ENCODE results near the gene RBP4. TPM values are rescaled to one million over a fixed set of nuclear protein-coding genes. Genes with fewer than 3 reads are reported as not detected.
"Not testable (repeated sequence)": the region's sequence is repeated elsewhere in the genome, so short reads cannot be mapped to it uniquely, and the experiment has no call there.

RBP4 gene
- total and polyA plus RNA-seq, 8 donors: 7.4 to 186 (median 21.8) TPM

- H3K4me1 ChIP-seq: no peaks in the 10 kb centered on the region
- WGBS, 2 donors: 89 to 90% methylated on average over 5 of the region's 5 CpGs
- ATAC-seq: no peak
- no peak for TF ChIP-seq CTCF (IDR thresholded peaks at IDR 0.05)
- no peaks in the 10 kb centered on the region for H3K9me3 ChIP-seq
- H3K27ac ChIP-seq: no peak overlapping the region
- H3K4me3 ChIP-seq: no peak overlapping the region
- intact Hi-C loops (cut with DNase I): no loop called here
- no peak for FAIRE-seq
- DNase-seq: no peak
- no peaks in the 10 kb centered on the region for H3K36me3 ChIP-seq
- H3K27me3 ChIP-seq: no peaks in the 10 kb centered on the region
These were observed 52.5 kb downstream of the RBP4 start for GRCh38 chr10:93548376-93549071.

GRCh38 chr10:93547522-93547921 lies 53.5 kb downstream of the RBP4 start:
- no peak overlapping the region for H3K27ac ChIP-seq
- H3K27me3 ChIP-seq: no peaks in the 10 kb centered on the region
- FAIRE-seq: no peak
- DNase-seq: no peak
- ATAC-seq: no peak
- no peak overlapping the region for H3K4me3 ChIP-seq
- TF ChIP-seq CTCF (IDR thresholded peaks at IDR 0.05): no peak
- H3K36me3 ChIP-seq: no peaks in the 10 kb centered on the region
- no peaks in the 10 kb centered on the region for H3K4me1 ChIP-seq
- intact Hi-C loops (cut with DNase I): no loop called here
- H3K9me3 ChIP-seq: no peaks in the 10 kb centered on the region

GRCh38 chr10:93546995-93547394 lies 54.0 kb downstream of the RBP4 start:
- H3K9me3 ChIP-seq; H3K27ac ChIP-seq; DNase-seq; ATAC-seq; H3K4me1 ChIP-seq; FAIRE-seq; H3K4me3 ChIP-seq; H3K36me3 ChIP-seq; H3K27me3 ChIP-seq; intact Hi-C loops (cut with DNase I): not testable (repeated sequence)
- 69 to 83% methylated on average over 7 to 8 of the region's 8 CpGs for WGBS, 2 donors

- H3K4me3 ChIP-seq: peak overlapping the region in 1 of 4 donors; percentile 6
- no peaks in the 10 kb centered on the region for H3K9me3 ChIP-seq
- no peaks in the 10 kb centered on the region for H3K4me1 ChIP-seq
- intact Hi-C loops (cut with DNase I): no loop called here
- DNase-seq (peak; percentile 21 to 73 (median 48)), ATAC-seq (peak; percentile 60 to 83 (median 74)), FAIRE-seq (no peak)
- H3K36me3 ChIP-seq: no peaks in the 10 kb centered on the region
- no peak for TF ChIP-seq CTCF (IDR thresholded peaks at IDR 0.05)
- H3K27me3 ChIP-seq: no peaks in the 10 kb centered on the region
- no peak overlapping the region for H3K27ac ChIP-seq
- WGBS, 2 donors: 10 to 13% methylated on average over 10 of the region's 10 CpGs
These were observed 58.7 kb downstream of the RBP4 start for GRCh38 chr10:93542358-93542791.

Other genes starting within 250 kb of the RBP4 start
- 10 to 100 TPM in 5 of 6 donors, 1 to 10 TPM in 1; 6.7 to 38.2 (median 14.2) TPM for gene MYOF, start 118.9 kb downstream of the RBP4 start, total RNA-seq
- 1 to 10 TPM; 4.7 to 5.6 TPM for gene MYOF, start 118.9 kb downstream of the RBP4 start, polyA plus RNA-seq
- gene CEP55, start 104.6 kb downstream of the RBP4 start, total RNA-seq: under 1 TPM in 5 of 6 donors, not detected in 1; 0.14 to 0.94 (median 0.25) TPM
- under 1 TPM; 0.07 to 0.30 TPM for gene CEP55, start 104.6 kb downstream of the RBP4 start, polyA plus RNA-seq
- 1 to 10 TPM in 2 of 6 donors, under 1 TPM in 4; 0.37 to 1.1 (median 0.74) TPM for gene FFAR4, start 34.6 kb downstream of the RBP4 start, total RNA-seq
- gene FFAR4, start 34.6 kb downstream of the RBP4 start, polyA plus RNA-seq: 1 to 10 TPM in 1 of 2 donors, under 1 TPM in 1; 0.57 to 2.4 TPM
- gene PDE6C, start 11.3 kb upstream of the RBP4 start, total RNA-seq: not detected
- not detected for gene PDE6C, start 11.3 kb upstream of the RBP4 start, polyA plus RNA-seq
- 1 to 10 TPM; 5.1 to 9.7 (median 8.5) TPM for gene FRA10AC1, start 101.4 kb upstream of the RBP4 start, total RNA-seq
- 10 to 100 TPM in 1 of 2 donors, 1 to 10 TPM in 1; 8.6 to 10.9 TPM for gene FRA10AC1, start 101.4 kb upstream of the RBP4 start, polyA plus RNA-seq
- not detected for gene LGI1, start 156.7 kb upstream of the RBP4 start, total RNA-seq
- gene LGI1, start 156.7 kb upstream of the RBP4 start, polyA plus RNA-seq: under 1 TPM; 0.19 to 0.99 TPM